ENCODE data around the gene XPO1.

DNA sequence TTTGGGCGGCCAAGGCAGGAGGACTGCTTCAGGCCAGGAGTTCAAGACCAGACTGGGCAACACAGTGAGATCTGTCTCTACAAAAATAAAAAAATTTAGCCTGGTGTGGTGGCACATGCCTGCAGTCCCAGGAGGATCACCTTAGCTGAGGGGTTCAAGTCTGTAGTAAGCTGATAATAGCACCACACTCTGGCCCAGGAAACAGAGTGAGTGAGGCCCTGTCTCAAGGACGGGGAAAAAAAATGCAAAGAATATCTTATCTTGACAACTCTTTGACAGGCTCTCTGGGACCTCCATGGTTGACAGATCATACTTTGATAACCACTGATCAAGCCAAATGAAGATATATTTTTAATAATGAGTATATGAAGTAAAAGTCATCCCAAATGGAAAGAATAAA is 89.9 kb downstream of the XPO1 start:
- no peak for TF ChIP-seq EZH2 (IDR thresholded peaks at IDR 0.05; ENCODE audit: borderline replicate concordance, low read depth, low read length, poor library complexity, severe bottlenecking)
- TF ChIP-seq, protein P1, sequence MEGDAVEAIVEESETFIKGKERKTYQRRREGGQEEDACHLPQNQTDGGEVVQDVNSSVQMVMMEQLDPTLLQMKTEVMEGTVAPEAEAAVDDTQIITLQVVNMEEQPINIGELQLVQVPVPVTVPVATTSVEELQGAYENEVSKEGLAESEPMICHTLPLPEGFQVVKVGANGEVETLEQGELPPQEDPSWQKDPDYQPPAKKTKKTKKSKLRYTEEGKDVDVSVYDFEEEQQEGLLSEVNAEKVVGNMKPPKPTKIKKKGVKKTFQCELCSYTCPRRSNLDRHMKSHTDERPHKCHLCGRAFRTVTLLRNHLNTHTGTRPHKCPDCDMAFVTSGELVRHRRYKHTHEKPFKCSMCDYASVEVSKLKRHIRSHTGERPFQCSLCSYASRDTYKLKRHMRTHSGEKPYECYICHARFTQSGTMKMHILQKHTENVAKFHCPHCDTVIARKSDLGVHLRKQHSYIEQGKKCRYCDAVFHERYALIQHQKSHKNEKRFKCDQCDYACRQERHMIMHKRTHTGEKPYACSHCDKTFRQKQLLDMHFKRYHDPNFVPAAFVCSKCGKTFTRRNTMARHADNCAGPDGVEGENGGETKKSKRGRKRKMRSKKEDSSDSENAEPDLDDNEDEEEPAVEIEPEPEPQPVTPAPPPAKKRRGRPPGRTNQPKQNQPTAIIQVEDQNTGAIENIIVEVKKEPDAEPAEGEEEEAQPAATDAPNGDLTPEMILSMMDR (conservative IDR thresholded peaks at IDR 0.05; ENCODE audit: low read depth, low read length): no peak
